ENCODE results near the gene SPATA45. TPM values are rescaled to one million over a fixed set of nuclear protein-coding genes. Genes with fewer than 3 reads are reported as not detected.

SPATA45 gene
- total and polyA plus RNA-seq, 2 of the 13 experiments (the other 11 are each of a cell fraction or from before 2014, with no cell fraction given) = 0.17 to 0.64 TPM

DNA sequence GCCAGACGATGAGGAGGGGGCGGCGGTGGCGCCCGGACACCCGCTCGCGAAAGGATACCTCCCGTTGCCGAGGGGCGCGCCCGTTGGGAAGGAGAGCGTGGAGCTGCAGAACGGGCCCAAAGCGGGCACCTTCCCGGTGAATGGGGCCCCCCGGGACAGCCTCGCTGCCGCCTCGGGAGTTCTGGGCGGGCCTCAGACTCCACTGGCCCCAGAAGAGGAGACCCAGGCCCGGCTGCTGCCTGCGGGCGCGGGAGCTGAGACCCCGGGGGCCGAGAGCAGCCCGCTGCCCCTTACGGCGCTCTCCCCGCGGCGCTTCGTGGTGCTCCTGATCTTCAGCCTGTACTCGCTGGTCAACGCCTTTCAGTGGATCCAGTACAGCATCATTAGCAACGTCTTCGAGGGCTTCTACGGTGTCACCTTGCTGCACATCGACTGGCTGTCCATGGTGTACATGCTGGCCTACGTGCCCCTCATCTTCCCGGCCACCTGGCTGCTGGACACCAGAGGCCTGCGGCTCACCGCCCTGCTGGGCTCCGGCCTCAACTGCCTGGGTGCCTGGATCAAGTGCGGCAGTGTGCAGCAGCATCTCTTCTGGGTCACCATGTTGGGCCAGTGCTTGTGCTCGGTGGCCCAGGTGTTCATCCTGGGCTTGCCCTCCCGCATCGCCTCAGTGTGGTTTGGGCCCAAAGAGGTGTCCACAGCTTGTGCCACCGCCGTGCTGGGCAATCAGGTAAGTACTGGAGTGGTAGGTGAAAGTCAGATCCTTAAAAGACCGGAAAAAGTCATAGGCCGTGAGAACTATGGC lies 11.2 kb upstream of the SPATA45 start (continued):
- TF ChIP-seq ARID2 (CRISPR knock-in tag; IDR thresholded peaks at IDR 0.05; ENCODE audit: borderline replicate concordance) (no peak), HNRNPL (IDR thresholded peaks at IDR 0.05; ENCODE audit: low read depth, low read length) (no peak), ZNF614 (CRISPR knock-in tag; IDR thresholded peaks at IDR 0.05; ENCODE audit: borderline replicate concordance) (no peak), MAFF (IDR thresholded peaks at IDR 0.05; ENCODE audit: low read depth, low read length) (no peak), ZNF138 (CRISPR knock-in tag; IDR thresholded peaks at IDR 0.05; ENCODE audit: low read depth) (no peak), ZNF883 (CRISPR knock-in tag; IDR thresholded peaks at IDR 0.05; ENCODE audit: not compliant biosample characterization) (no peak), ZFP37 (CRISPR knock-in tag; IDR thresholded peaks at IDR 0.05; ENCODE audit: borderline replicate concordance) (no peak), MIXL1 (CRISPR knock-in tag; IDR thresholded peaks at IDR 0.05) (no peak), NCOA2 (CRISPR knock-in tag; IDR thresholded peaks at IDR 0.05) (no peak), PCBP1 (IDR thresholded peaks at IDR 0.05; ENCODE audit: borderline replicate concordance, low read depth, low read length) (no peak), ZFX (CRISPR knock-in tag; IDR thresholded peaks at IDR 0.05; ENCODE audit: low read depth) (peak; percentile 73), ZFP90 (CRISPR knock-in tag; IDR thresholded peaks at IDR 0.05; ENCODE audit: borderline replicate concordance) (no peak), RELA (CRISPR knock-in tag; IDR thresholded peaks at IDR 0.05) (no peak), CEBPG (CRISPR knock-in tag; IDR thresholded peaks at IDR 0.05) (no peak)
- TF ChIP-seq, protein P1, sequence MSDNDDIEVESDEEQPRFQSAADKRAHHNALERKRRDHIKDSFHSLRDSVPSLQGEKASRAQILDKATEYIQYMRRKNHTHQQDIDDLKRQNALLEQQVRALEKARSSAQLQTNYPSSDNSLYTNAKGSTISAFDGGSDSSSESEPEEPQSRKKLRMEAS (IDR thresholded peaks at IDR 0.05) = peak; percentile 68
- TF ChIP-seq, protein P2, sequence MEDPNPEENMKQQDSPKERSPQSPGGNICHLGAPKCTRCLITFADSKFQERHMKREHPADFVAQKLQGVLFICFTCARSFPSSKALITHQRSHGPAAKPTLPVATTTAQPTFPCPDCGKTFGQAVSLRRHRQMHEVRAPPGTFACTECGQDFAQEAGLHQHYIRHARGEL (CRISPR knock-in tag; IDR thresholded peaks at IDR 0.05) = no peak
- TF ChIP-seq, protein P3, sequence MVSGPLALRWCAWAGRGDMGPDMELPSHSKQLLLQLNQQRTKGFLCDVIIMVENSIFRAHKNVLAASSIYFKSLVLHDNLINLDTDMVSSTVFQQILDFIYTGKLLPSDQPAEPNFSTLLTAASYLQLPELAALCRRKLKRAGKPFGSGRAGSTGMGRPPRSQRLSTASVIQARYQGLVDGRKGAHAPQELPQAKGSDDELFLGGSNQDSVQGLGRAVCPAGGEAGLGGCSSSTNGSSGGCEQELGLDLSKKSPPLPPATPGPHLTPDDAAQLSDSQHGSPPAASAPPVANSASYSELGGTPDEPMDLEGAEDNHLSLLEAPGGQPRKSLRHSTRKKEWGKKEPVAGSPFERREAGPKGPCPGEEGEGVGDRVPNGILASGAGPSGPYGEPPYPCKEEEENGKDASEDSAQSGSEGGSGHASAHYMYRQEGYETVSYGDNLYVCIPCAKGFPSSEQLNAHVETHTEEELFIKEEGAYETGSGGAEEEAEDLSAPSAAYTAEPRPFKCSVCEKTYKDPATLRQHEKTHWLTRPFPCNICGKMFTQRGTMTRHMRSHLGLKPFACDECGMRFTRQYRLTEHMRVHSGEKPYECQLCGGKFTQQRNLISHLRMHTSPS (CRISPR knock-in tag; IDR thresholded peaks at IDR 0.05; ENCODE audit: low read depth) = peak; percentile 40; the same call in 1 of the 2 replicates
- TF ChIP-seq, protein P4, sequence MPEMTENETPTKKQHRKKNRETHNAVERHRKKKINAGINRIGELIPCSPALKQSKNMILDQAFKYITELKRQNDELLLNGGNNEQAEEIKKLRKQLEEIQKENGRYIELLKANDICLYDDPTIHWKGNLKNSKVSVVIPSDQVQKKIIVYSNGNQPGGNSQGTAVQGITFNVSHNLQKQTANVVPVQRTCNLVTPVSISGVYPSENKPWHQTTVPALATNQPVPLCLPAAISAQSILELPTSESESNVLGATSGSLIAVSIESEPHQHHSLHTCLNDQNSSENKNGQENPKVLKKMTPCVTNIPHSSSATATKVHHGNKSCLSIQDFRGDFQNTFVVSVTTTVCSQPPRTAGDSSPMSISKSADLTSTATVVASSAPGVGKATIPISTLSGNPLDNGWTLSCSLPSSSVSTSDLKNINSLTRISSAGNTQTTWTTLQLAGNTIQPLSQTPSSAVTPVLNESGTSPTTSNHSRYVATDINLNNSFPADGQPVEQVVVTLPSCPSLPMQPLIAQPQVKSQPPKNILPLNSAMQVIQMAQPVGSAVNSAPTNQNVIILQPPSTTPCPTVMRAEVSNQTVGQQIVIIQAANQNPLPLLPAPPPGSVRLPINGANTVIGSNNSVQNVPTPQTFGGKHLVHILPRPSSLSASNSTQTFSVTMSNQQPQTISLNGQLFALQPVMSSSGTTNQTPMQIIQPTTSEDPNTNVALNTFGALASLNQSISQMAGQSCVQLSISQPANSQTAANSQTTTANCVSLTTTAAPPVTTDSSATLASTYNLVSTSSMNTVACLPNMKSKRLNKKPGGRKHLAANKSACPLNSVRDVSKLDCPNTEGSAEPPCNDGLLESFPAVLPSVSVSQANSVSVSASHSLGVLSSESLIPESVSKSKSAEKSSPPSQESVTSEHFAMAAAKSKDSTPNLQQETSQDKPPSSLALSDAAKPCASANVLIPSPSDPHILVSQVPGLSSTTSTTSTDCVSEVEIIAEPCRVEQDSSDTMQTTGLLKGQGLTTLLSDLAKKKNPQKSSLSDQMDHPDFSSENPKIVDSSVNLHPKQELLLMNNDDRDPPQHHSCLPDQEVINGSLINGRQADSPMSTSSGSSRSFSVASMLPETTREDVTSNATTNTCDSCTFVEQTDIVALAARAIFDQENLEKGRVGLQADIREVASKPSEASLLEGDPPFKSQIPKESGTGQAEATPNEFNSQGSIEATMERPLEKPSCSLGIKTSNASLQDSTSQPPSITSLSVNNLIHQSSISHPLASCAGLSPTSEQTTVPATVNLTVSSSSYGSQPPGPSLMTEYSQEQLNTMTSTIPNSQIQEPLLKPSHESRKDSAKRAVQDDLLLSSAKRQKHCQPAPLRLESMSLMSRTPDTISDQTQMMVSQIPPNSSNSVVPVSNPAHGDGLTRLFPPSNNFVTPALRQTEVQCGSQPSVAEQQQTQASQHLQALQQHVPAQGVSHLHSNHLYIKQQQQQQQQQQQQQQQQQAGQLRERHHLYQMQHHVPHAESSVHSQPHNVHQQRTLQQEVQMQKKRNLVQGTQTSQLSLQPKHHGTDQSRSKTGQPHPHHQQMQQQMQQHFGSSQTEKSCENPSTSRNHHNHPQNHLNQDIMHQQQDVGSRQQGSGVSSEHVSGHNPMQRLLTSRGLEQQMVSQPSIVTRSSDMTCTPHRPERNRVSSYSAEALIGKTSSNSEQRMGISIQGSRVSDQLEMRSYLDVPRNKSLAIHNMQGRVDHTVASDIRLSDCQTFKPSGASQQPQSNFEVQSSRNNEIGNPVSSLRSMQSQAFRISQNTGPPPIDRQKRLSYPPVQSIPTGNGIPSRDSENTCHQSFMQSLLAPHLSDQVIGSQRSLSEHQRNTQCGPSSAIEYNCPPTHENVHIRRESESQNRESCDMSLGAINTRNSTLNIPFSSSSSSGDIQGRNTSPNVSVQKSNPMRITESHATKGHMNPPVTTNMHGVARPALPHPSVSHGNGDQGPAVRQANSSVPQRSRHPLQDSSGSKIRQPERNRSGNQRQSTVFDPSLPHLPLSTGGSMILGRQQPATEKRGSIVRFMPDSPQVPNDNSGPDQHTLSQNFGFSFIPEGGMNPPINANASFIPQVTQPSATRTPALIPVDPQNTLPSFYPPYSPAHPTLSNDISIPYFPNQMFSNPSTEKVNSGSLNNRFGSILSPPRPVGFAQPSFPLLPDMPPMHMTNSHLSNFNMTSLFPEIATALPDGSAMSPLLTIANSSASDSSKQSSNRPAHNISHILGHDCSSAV (CRISPR knock-in tag; IDR thresholded peaks at IDR 0.05; ENCODE audit: borderline replicate concordance) = no peak

All from HepG2 (cell line).